HG03045 (cell line): ENCODE results near the gene MYO5A.

Experiments
- ATAC-seq: cut with Tn5 transposase; IDR thresholded peaks from one replicate; pipeline ENCODE4 v1.9.1; 2021; ENCODE audit warnings: mild to moderate bottlenecking, moderate library complexity; ENCODE audit not compliant: unreplicated experiment

Gene MYO5A

DNA sequence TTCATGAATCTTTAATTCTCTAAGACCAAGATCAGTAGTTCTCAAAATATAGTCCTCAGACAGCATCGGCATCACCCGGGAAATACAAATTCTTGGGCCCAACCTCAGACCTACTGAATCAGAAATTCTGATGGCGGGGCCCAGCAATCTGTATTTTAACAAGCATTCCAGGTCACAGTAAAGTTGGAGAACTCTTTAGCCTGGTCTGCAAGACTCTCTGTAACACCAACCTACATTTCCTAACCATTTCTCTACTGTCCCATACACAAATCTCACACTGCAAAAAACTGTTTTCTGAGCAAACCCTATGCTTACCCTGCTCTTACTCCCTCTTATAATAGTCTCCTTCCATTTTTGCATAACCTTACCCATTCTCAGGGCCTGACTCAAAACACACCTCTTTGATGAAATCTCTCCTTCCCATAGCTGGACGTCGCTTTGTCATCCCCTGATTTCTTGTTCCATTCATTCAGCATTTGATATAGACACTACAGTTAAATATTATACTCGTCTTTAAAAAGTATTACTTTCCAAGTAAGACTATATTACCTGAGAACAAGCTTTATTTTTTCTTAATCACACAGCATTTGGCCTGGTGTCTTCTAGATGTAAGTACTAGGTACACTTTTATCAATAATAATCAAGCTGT is 149.8 kb downstream of the MYO5A start:
- ATAC-seq = peak; percentile 64

DNA sequence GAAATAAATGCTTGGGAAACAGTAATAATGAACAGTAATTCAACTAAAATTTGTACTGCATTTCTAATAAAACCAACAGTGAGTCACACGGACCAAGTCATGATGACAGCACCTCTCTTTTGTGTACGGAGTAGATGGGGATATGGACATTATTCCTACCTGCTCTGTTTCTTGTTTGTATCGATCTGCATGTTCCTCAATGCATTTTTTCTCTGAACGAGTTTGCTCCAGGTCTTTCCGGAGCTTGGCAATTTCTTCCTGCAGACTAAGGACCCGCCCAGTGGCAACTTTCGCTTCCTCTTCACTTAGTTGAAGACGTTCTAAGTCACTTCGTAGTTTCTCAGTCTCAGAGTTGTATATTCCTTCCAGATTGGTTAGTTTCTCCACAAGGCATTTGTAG is 158.7 kb downstream of the MYO5A start:
- ATAC-seq = no peak

DNA sequence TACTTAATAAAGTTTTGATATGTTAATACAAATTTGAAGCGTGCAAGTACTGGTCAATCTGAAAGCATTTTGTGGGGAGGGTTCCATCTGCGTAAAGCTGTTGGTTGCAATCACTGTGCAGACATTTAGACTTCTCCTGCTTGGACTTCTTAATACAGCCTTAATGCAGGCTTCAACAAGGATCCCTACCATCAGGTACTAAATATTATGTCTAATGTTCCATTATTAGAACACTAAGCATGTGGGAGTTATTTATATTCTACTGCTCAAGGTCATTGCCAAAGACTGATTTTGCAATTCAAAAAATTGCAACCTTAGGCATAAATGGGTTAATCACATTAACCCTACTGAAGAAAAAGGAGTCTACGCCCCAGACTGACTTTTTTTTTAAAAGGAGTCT is 159.2 kb downstream of the MYO5A start:
- ATAC-seq = no peak

DNA sequence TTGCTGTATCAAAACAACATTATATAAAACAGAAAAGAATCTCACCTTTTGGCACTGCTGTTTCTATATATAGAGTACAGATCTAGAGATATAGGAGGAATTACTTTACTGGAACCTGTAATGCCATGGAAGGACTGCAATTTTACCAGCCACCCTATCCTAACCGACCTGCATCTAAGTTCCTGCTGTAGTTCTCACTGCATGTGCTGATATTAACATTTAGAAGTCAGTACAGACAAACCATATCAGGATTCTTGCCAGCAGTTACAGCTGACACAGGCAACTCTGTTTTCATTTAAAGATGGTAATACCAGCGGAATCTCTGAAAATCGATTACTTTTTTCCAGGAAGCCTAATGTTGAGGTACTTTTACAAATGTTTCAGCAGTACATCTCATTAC is 159.7 kb downstream of the MYO5A start:
- no peak for ATAC-seq

DNA sequence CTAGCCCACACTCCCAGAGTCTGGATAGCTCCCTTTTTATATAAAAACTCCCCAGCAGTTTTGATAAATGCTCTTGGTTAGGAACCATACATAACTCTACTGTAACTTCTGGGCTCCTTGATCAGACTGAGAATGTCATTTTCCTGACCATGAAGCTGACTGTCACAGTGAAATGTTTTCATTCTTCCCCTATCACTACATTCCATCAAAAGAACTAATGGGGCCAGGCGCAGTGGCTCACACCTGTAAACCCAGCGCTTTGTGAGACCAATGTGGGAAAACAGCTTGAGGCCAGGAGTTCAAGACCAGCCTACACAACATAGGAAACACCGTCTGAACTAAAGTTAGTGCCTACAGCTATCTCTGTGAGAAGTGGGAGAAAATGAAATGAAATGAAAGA is 160.3 kb downstream of the MYO5A start:
- no peak for ATAC-seq

DNA sequence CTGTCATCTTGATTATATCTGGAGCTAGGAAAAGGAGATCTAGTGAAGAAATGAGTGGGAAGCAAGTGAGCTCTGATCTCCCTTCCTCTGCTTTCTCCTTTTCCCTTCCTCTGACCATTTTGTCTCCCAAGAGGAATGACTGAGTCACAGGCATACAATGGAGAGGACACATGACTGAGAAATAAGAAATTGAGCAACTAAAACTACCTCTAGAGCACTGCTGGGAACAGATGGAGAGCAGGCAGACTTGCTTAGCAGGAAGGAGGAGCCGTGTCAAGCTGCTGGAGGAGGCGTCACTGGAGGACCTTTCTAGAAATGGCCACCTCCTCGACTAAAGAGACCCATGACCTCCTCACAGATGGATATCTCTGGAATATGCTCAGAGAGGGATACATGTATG is 166.2 kb downstream of the MYO5A start:
- no peak for ATAC-seq

DNA sequence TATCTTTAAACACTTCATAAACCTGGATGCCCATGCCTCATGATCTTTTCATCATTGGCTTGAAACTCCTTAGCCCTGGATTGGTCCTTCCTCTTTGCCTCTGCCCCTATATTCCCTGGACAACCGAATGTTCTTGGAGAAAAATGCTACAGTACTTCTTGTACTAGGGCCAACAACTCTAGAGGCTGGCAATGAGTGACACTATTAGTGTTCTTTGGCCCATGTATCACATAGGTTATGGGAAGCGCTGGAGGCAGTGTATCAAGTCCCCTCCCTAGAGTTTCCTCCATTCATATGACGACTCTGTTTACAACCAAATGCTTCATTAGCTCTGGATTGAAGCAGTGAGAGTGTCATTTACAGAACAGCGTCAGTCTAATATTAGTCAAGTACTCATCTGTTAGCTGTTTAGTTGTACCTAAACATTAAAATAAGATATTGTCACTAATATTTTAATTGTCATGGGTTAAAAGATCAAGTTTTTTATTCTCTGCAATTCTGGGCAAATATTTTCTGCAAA is 166.6 kb downstream of the MYO5A start:
- no peak for ATAC-seq

DNA sequence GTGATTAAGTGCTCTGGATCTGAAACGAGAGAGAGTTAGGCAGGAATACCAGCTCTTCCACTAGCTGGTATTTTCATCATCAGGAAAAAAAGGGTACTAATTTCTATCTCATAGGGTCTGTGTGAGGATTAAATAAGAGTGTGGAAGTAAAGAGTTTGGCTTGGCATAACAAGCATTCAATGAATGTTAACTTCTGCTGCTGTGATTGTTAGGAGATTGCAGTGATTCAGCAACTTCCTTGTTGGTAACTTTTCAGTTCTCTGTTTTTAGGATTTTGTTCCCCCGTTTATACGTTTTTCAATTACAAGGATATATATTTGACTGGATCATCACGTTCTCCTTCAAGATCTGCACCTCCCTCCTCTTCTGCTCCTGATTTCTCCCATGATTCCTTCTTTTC is 167.2 kb downstream of the MYO5A start:
- no peak for ATAC-seq

DNA sequence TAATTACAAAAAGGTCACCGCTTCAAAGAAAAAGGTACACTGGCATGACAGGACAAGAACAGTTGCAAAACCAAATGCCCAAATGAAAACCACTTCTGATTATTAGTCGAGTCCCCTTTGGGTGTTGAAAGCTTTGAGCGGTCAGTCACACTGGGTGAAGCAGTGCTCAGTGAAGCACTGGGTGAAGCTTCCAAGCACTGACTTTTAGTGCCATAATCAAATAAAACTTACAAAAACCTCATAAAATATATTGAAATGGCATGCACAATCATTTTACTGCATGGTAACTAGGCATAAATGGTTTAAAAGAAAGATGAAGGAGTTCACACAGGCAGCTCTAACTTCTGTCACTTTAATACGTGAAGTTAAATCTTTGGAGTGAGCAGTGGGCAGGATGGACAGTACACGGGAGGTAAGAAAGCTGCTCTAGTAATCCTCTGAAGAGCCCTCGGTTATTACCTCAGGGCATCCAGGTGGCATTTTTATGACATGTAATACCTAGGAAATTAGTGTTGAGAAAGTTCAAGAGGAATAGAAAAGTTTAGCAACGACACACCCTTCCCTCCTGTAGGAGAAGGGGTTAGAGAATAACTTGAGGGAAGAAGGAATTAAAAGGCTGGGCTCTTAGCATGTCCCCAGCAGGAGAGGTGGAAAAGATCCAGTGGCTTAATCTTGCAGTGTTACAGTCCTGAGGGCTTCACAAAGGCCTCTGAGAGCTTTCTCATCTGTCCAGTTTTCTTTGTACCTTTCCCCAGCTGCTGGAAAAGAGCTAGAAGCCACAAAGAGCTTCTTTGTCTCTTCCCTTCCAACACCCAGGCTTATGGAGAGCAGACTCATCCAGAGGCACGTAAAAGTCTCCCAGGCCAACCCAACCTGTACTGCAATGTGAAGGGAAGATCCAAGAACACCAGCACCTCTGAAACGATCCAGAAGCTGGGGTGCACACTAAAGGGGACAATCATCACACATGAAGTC is 168.2 kb downstream of the MYO5A start:
- no peak for ATAC-seq

DNA sequence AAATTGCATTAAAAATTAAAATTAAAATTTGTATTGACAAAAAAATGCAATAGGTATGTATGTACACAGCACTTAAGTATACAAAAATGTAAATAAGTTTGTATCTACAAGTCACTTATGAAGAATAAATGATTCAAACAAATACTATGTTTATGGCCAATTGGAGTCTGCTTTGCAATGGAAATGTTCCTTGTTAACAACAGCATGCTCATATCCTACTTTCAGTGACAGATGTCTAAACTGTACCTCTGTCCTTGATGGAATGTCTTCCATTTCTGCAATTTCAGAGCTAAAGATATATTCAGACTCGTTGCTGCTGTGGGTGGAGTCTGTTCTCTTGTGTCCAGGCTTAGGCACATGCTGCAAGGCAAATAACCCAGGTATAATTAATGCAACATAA is 169.0 kb downstream of the MYO5A start:
- no peak for ATAC-seq

DNA sequence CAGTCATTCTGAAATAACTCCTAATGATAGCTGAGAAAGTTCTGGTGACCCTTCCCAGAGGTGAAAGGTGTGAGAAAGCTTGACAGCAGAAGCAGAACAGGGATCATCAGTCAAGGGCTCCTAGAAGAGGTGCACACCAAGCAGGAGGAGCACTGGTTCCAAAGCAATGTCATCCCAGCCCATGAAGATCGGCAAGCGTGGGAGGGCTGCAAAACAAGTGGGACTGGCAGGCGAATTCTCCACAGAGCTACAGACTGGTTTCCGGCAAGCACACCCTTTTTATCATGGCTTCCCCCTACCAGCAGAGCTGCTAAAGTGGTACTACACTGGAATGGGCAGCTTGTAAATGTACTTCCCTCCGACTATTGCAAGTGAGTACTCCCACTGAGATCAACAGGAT is 170.7 kb downstream of the MYO5A start:
- no peak for ATAC-seq

DNA sequence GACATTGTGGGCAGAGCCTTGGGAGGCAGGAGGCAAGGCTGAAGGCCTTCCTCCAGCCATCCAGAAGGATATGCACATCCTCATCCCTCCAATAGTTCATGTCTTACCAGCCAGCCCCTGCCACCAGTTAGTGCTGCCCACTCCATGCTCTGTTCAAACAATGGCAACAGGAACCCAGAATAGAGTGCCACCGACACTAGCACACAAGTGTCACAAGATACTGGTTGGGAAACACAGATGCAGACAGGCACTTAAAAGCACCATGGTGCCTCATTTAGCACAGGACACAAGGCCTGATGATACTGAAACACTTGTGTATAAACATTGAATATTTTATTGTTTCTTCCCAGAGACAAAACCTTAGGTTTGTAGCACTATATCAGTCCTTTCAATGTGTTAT is 176.6 kb downstream of the MYO5A start:
- no peak for ATAC-seq

DNA sequence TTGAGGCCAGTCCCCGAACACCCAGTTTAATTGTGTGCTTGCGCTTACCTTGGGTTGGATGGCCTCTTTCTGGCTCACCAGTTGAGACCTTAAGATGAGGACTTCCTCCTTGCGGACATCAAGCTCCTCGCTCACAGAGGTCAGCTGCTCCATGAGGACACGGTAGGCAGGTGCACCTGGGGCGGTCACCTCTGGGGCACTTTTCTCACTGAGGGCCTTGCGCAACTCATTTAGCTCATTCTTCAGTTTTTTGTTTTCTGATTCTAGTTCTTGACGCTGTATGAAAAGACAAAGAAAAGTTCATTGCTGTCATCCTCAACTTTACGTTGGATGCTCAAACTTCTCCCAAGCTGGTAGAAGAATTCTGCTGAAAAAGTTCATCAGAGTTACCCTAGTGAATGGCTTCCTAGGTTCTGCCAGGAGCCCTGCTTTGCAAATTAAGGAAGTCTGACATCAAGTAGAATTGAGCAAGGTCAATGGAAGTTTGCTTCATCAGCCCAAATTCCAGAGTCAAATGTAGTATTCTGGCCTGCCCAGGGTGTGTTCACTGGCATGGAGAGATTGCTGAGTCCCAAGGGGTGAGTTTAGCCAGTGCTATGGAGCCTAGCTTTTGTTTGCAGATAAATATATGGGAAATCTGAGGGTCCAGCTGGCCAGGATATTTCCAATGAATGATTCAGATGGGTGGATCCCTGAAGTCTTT is 177.3 kb downstream of the MYO5A start:
- ATAC-seq = no peak

DNA sequence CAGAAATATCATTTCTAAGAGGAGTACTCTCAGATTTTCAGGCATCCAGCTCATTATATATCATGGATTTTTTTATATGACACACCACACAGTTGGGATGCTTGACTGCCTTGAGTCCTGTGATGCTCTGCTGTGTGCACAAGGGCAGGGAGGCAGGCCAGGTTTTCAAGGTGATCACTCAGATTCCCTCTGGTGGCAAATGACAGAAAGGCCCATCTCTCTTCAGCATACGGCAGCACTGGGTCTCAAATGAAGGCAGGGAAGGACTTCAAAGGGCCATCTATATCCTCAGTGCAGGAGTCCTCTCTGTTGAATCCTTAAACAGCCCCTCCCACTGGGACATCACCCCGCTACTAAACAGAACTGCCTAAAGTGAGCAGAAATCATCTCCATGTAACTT is 178.3 kb downstream of the MYO5A start:
- ATAC-seq = no peak

DNA sequence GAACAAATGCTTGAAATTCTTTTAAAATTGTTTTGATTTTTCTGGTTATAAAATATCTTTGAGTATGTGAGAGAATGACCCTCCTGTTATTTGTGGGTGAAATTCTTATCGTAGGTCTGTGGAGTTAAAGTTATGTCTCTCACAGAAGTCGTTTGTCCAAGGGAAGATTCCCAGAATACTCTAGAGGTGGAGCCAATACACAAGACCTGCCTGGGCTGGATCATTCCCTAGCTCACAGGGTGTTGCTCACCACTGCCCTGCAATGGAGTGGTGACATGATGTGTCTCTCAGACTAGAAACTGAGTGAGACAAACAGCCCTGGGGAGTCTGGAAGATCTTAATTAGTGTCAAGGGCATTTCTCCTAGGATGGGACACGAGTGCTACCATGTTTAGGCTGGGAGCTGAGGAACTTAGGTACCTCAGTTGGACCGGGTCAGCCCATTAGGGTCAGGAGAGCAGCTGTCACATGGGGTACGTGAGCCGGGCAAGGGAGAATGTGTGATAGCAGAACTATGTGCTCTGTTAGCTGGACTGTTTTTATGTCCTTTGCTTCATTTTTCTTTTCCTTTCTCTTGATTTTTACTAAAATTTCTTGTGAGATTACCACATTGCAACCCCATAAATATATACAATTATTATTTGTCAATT is 179.5 kb downstream of the MYO5A start:
- no peak for ATAC-seq

DNA sequence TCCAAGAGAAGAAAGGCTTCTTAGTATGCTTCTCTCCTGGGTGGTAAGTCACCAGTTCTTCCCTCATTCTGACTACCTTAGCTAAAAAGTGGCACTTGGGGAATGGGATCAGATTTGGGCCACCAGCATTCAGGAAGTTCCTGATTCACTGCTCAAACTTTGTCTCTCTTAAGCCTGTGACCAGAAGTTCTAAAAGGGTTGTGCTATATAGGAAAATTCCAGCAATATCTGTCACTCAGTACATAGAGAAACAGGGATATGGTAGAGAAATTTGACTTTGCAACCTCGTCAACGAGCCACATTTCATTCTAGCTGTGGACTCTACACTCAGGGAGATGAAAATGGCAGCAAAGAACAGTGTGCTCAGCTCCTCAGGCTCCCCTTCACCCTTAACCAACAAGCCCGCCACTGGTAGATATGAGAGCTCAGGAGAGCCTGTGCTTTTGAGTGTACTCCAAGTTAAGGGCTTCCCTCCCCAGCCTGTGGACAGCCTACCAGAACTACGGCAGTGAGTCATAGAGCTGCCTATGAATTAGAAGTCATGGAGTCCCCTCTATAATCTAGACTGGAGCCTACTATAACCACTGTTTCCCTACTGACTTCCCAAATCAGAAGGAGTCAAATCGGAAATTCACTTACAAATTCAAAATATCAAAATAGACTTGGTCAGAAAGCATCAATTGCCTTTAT is 180.5 kb downstream of the MYO5A start:
- ATAC-seq = no peak

DNA sequence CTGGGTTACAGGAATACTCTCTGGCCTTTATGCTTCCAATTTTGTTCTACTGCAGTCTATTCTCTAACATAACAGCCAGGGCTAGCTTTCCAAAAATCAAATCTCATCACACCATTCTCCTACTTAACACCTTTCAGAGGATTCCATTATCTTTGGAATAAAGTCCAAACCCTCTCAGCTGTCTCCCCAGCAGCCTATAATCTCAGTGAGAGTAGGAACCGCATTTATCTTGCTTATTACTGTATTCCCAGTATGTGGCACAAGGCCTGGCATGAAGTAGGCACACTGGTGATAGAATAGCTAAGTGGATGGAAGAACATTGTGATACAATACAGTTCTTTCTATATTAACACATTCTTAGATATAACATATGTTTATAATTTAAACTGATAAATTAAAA is 184.1 kb downstream of the MYO5A start:
- ATAC-seq = no peak

DNA sequence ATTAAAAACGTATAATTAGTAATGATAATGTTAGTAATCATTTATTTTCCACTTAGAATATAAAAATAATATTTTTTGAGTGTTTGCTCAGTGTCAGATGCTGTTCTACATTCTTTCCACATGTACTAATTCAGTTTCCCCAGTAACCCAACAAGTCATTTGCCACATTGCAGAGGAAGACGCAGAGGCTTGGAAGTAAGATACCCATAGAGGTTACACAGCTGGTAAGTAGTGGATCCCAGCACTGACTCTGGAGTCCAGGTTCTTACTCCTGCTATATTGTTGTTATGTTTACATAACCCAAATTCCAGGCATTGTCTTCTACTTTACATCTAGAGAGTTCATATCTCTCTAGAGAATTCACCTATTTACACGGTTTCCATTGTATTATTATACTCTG is 184.8 kb downstream of the MYO5A start:
- ATAC-seq = no peak

DNA sequence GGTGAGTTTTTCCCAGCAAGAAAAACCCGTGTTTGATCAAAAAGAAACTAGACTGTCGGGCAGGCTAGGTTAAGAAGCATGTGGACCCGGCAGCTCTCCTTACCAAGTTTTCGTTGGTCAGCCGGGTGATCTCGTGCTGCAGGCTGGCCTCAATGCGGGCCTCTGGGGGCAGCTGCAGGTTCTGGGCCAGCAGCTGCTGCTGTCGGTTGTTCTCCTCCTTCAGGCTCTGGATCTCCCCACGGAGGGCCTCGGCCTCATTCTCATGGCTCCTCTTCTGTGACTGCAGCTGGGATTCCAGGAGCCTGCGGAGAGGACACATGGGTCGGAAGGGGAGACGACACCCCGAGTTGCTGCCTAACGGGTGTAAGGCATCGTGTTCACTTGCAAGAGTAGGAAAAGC is 188.6 kb downstream of the MYO5A start:
- ATAC-seq = no peak

DNA sequence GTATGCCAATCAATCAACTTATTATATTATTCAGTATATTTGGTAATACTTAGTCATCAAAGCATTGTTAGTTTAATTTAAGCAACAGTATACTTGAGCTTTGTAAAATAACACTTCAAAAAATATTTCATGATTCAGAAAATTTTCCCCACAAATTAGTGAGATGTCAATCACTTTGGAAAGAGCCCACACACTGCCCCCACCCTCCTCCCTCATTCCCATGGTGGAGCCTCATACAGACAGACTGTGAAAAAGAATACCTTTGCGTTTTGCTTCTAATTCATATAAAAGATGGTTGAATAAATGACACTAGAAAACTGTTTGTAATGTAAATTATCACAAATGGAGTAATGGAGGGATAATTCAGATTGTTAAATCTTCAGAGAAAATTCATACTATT is 189.8 kb downstream of the MYO5A start:
- no peak for ATAC-seq
